ENCODE data around the gene GRIK3. TPM values are rescaled to one million over a fixed set of nuclear protein-coding genes. Genes with fewer than 3 reads are reported as not detected.

GRIK3 gene
- total RNA-seq, 2 donors from 2014 or later = 0.20 to 1.2 TPM

GRCh38 chr1:37035014-37035691 is 838 bp upstream of the GRIK3 start:
- intact Hi-C loops (cut with DNase I) = no loop called here
- no peak overlapping the region for H3K4me3 ChIP-seq

GRCh38 chr1:37033355-37034101 is 787 bp downstream of the GRIK3 start:
- no peaks in the 10 kb centered on the region for H3K36me3 ChIP-seq
- intact Hi-C loops (cut with DNase I) = no loop called here
- H3K9ac ChIP-seq (ENCODE audit: low read depth in 2 of 2, low read length in 2 of 2) = no peak overlapping the region
- no peak for TF ChIP-seq CTCF (IDR thresholded peaks at IDR 0.05)
- H3K27me3 ChIP-seq = peaks cover 56% of the 10 kb centered on the region
- no peaks in the 10 kb centered on the region for H3K4me1 ChIP-seq
- no peak for DNase-seq
- H3K9me3 ChIP-seq = no peaks in the 10 kb centered on the region
- H3K4me3 ChIP-seq = no peak overlapping the region
- H3K27ac ChIP-seq = no peak overlapping the region

More at GRCh38 chr1:37035014-37035691, 838 bp upstream of the GRIK3 start:
- no peaks in the 10 kb centered on the region for H3K4me1 ChIP-seq
- DNase-seq = no peak
- no peaks in the 10 kb centered on the region for H3K9me3 ChIP-seq
- H3K27me3 ChIP-seq = peaks cover 56% of the 10 kb centered on the region
- H3K36me3 ChIP-seq = no peaks in the 10 kb centered on the region
- no peak overlapping the region for H3K9ac ChIP-seq (ENCODE audit: low read depth in 2 of 2, low read length in 2 of 2)
- TF ChIP-seq CTCF (IDR thresholded peaks at IDR 0.05) = no peak
- no peak overlapping the region for H3K27ac ChIP-seq

GRCh38 chr1:37032660-37033354 is 1.5 kb downstream of the GRIK3 start:
- Histone ChIP-seq H3K9me3 (no peaks in the 10 kb centered on the region), H3K27me3 (peaks cover 55% of the 10 kb centered on the region)

GRCh38 chr1:37031871-37032270 is 2.4 kb downstream of the GRIK3 start:
- intact Hi-C loops (cut with DNase I) = no loop called here
- H3K36me3 ChIP-seq = no peaks in the 10 kb centered on the region
- H3K27ac ChIP-seq = no peak overlapping the region
- no peak overlapping the region for H3K4me3 ChIP-seq
- H3K4me1 ChIP-seq = no peaks in the 10 kb centered on the region
- no peak overlapping the region for H3K9ac ChIP-seq (ENCODE audit: low read depth in 2 of 2, low read length in 2 of 2)
- no peak for DNase-seq
- no peak for TF ChIP-seq CTCF (IDR thresholded peaks at IDR 0.05)
- H3K27me3 ChIP-seq = peaks cover 51% of the 10 kb centered on the region
- no peaks in the 10 kb centered on the region for H3K9me3 ChIP-seq

More at GRCh38 chr1:37032660-37033354, 1.5 kb downstream of the GRIK3 start:
- H3K4me3 ChIP-seq = no peak overlapping the region
- H3K27ac ChIP-seq = no peak overlapping the region
- TF ChIP-seq CTCF (IDR thresholded peaks at IDR 0.05) = no peak
- intact Hi-C loops (cut with DNase I) = no loop called here
- no peak for DNase-seq
- no peaks in the 10 kb centered on the region for H3K36me3 ChIP-seq
- no peak overlapping the region for H3K9ac ChIP-seq (ENCODE audit: low read depth in 2 of 2, low read length in 2 of 2)
- no peaks in the 10 kb centered on the region for H3K4me1 ChIP-seq

- no peak for DNase-seq
- no peaks in the 10 kb centered on the region for H3K9me3 ChIP-seq
- H3K27me3 ChIP-seq = peaks cover 47% of the 10 kb centered on the region
- no peaks in the 10 kb centered on the region for H3K4me1 ChIP-seq
- TF ChIP-seq CTCF (IDR thresholded peaks at IDR 0.05) = no peak
- intact Hi-C loops (cut with DNase I) = no loop called here
- no peak overlapping the region for H3K27ac ChIP-seq
- no peak overlapping the region for H3K4me3 ChIP-seq
- H3K36me3 ChIP-seq = no peaks in the 10 kb centered on the region
- no peak overlapping the region for H3K9ac ChIP-seq (ENCODE audit: low read depth in 2 of 2, low read length in 2 of 2)
Observed at GRCh38 chr1:37031429-37031828, 2.9 kb downstream of the GRIK3 start.

All from colonic mucosa (tissue), 4 donors.